Lower lobe of right lung (tissue), 2 donors: Measurements from ENCODE around the gene NFATC2. TPM values are rescaled to one million over a fixed set of nuclear protein-coding genes. Genes with fewer than 3 reads are reported as not detected.

Source experiments
- ATAC-seq, 2 donors: fragments of 200-7000 bp; cut with Tn5 transposase; one replicate each; pipeline ENCODE4 v1.9.1; 2020 to 2022; ENCODE audit warnings: mild to moderate bottlenecking in 2 of 2, moderate library complexity in 2 of 2
- DNase-seq: peaks from one replicate; pipeline ENCODE4 v3.0.0-alpha.2; 2020
- H3K27ac ChIP-seq: fragments of 200-600 bp; one replicate; pipeline ENCODE4 v1.8.0; 2022
- H3K27me3 ChIP-seq: fragments of 200-600 bp; one replicate; pipeline ENCODE4 v1.8.0; 2022; ENCODE audit warnings: low read depth
- H3K36me3 ChIP-seq: fragments of 200-600 bp; one replicate; pipeline ENCODE4 v1.8.0; 2022; ENCODE audit warnings: mild to moderate bottlenecking
- H3K4me1 ChIP-seq: fragments of 200-600 bp; one replicate; pipeline ENCODE4 v1.8.0; 2022
- H3K4me3 ChIP-seq: fragments of 200-600 bp; one replicate; pipeline ENCODE4 v1.8.0; 2022; ENCODE audit warnings: mild to moderate bottlenecking
- H3K9me3 ChIP-seq: fragments of 200-600 bp; one replicate; pipeline ENCODE4 v1.8.0; 2022
- CTCF ChIP-seq: fragments of 200-600 bp; IDR thresholded peaks from one replicate; pipeline ENCODE4 v1.8.0; 2022; ENCODE audit warnings: antibody characterized with exemption, mild to moderate bottlenecking
- intact Hi-C: fragments of 100-400 bp; cut with DNase I; formaldehyde crosslinking; loops from one replicate; pipeline ENCODE4 v1.11.0; 2022
- total RNA-seq: library from RNA; stranded (reverse); fragmentation: NEBNext Ultra II Directional; extraction: Animal tissue kit (Norgen Biotek cat#: 25700); gene quantifications from one replicate; pipeline ENCODE4 v1.2.1, GENCODE V29; 2021
- donor health status: DM: no; HTN: yes; CAD: no; lungs with severe emphysema.

Gene NFATC2
- total RNA-seq, 1 donor from 2014 or later = 6.6 TPM

- no peak for ATAC-seq
- no peaks in the 10 kb centered on the region for H3K36me3 ChIP-seq
- H3K27ac ChIP-seq = no peak overlapping the region
- intact Hi-C loops = no loop called here
- no peaks in the 10 kb centered on the region for H3K9me3 ChIP-seq
- H3K27me3 ChIP-seq = no peaks in the 10 kb centered on the region
- H3K4me3 ChIP-seq = no peak overlapping the region
- no peaks in the 10 kb centered on the region for H3K4me1 ChIP-seq
- TF ChIP-seq CTCF = no peak
- DNase-seq = no peak
Observed at GRCh38 chr20:51379601-51380341, 162.7 kb downstream of the NFATC2 start.

GRCh38 chr20:51378171-51378928 is 164.2 kb downstream of the NFATC2 start:
- H3K27ac ChIP-seq = no peak overlapping the region
- no peak for TF ChIP-seq CTCF
- no peak for ATAC-seq
- DNase-seq = no peak
- no peak overlapping the region for H3K4me3 ChIP-seq
- no peaks in the 10 kb centered on the region for H3K27me3 ChIP-seq
- H3K9me3 ChIP-seq = no peaks in the 10 kb centered on the region
- peaks cover 7% of the 10 kb centered on the region for H3K4me1 ChIP-seq
- no peaks in the 10 kb centered on the region for H3K36me3 ChIP-seq
- intact Hi-C loops = no loop called here

DNA sequence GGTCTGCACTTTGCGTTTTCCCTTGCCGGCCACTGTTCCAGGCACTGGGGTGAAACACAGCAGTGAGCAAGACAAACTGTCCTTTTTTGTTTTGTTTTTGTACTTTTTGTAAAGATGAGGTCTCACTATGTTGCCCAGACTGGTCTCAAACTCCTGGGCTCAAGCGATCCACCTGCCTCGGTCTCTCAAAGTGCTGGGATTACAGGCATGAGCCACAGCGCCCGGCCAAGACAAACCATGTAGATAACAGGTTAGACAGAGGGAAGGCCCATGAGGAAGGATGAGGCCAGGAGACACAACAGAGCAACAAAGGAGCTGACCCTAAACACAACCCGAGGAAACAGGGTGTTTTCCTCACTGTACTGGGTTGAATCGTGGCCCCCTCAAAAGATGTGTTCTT is 165.4 kb downstream of the NFATC2 start:
- Histone ChIP-seq H3K36me3 (no peaks in the 10 kb centered on the region), H3K4me1 (peaks cover 7% of the 10 kb centered on the region), H3K27me3 (no peaks in the 10 kb centered on the region), H3K9me3 (no peaks in the 10 kb centered on the region), H3K4me3 (no peak overlapping the region), H3K27ac (no peak overlapping the region)
- ATAC-seq (no peak), DNase-seq (no peak)
- TF ChIP-seq CTCF = no peak
- intact Hi-C loops = no loop called here

GRCh38 chr20:51376111-51376510 is 166.4 kb downstream of the NFATC2 start:
- no peaks in the 10 kb centered on the region for H3K27me3 ChIP-seq
- H3K9me3 ChIP-seq = no peaks in the 10 kb centered on the region
- H3K4me1 ChIP-seq = peaks cover 7% of the 10 kb centered on the region
- H3K36me3 ChIP-seq = no peaks in the 10 kb centered on the region
- TF ChIP-seq CTCF = no peak
- intact Hi-C loops = no loop called here
- DNase-seq (no peak), ATAC-seq (no peak)
- H3K4me3 ChIP-seq = no peak overlapping the region
- H3K27ac ChIP-seq = no peak overlapping the region

- ATAC-seq (no peak), DNase-seq (no peak)
- no peak for TF ChIP-seq CTCF
- Histone ChIP-seq H3K9me3 (no peaks in the 10 kb centered on the region), H3K4me3 (no peak overlapping the region), H3K27ac (no peak overlapping the region), H3K36me3 (no peaks in the 10 kb centered on the region), H3K27me3 (no peaks in the 10 kb centered on the region), H3K4me1 (peaks cover 7% of the 10 kb centered on the region)
- intact Hi-C loops = no loop called here
Observed at GRCh38 chr20:51375561-51375960, 167.0 kb downstream of the NFATC2 start.
